Measurements from ENCODE around the gene CRIP2. TPM values are rescaled to one million over a fixed set of nuclear protein-coding genes. Genes with fewer than 3 reads are reported as not detected.

Gene CRIP2
- total RNA-seq: 236 and 296 TPM in 2 replicates

GRCh38 chr14:105474483-105475268 is at the start of gene CRIP2:
TSS of gene CRIP2 (plus strand) at chr14:105474821. CDS start at chr14:105474863, 42 bp downstream.

GRCh38 chr14:105486163-105486973 is 11.7 kb downstream of the CRIP2 start, which contains the start of gene CRIP1:
TSS of gene CRIP1 (plus strand) at chr14:105486886. CDS start at chr14:105487260, 374 bp downstream.

GRCh38 chr14:105490572-105491365 is 16.1 kb downstream of the CRIP2 start, which contains the start of gene TEDC1:
TSS of gene TEDC1 (plus strand) at chr14:105491246. CDS start at chr14:105491376, 130 bp downstream.

GRCh38 chr14:105525861-105526775 is 51.5 kb downstream of the CRIP2 start, which contains the start of gene TMEM121:
TSS of gene TMEM121 (plus strand) at chr14:105526583. CDS start at chr14:105528835, 2,252 bp downstream.

Other genes with a start within 250 kb of the CRIP2 start
- 58.2 and 58.8 TPM in 2 replicates for gene BTBD6, start 226.3 kb upstream of the CRIP2 start, total RNA-seq
- gene BRF1, start 173.8 kb upstream of the CRIP2 start, total RNA-seq: 49.3 and 56.0 TPM in 2 replicates
- gene PACS2, start 160.1 kb upstream of the CRIP2 start, total RNA-seq: 69.9 and 99.9 TPM in 2 replicates
- gene TEX22, start 76.3 kb upstream of the CRIP2 start, total RNA-seq: 0.10 TPM in 1 of 2 replicates, not detected in the other
- 78.7 and 121 TPM in 2 replicates for gene MTA1, start 55.0 kb upstream of the CRIP2 start, total RNA-seq
- 1.1 and 2.0 TPM in 2 replicates for gene CRIP1, start 12.1 kb downstream of the CRIP2 start, total RNA-seq
- gene TEDC1, start 16.4 kb downstream of the CRIP2 start, total RNA-seq: 11.1 and 15.9 TPM in 2 replicates
- 5.6 and 6.2 TPM in 2 replicates for gene TMEM121, start 51.8 kb downstream of the CRIP2 start, total RNA-seq